Right renal pelvis (tissue), 4 donors: Measurements from ENCODE around the gene SLC39A11. TPM values are rescaled to one million over a fixed set of nuclear protein-coding genes. Genes with fewer than 3 reads are reported as not detected.

Source experiments
- polyA plus RNA-seq, 4 donors: library from polyadenylated mRNA; unstranded; fragments of 120-200 nt; gene quantifications; one replicate each; pipeline ENCODE4 v1.2.1, GENCODE V29; 2013; ENCODE audit not compliant: insufficient read length in 4 of 4

Gene SLC39A11
- polyA plus RNA-seq, 4 donors = 27.6 to 29.1 (median 28.4) TPM

Other genes starting within 250 kb of the SLC39A11 start
- 1 to 10 TPM; 2.0 to 2.6 (median 2.2) TPM for gene SSTR2, start 72.3 kb upstream of the SLC39A11 start, polyA plus RNA-seq
- 10 to 100 TPM; 43.5 to 61.0 (median 45.5) TPM for gene COG1, start 100.4 kb upstream of the SLC39A11 start, polyA plus RNA-seq
- under 1 TPM in 2 of 4 donors, not detected in 2; 0.17 to 0.26 TPM for gene CPSF4L, start 169.2 kb upstream of the SLC39A11 start, polyA plus RNA-seq
- 10 to 100 TPM; 46.1 to 52.8 (median 50.8) TPM for gene CDC42EP4, start 219.3 kb upstream of the SLC39A11 start, polyA plus RNA-seq